Measurements from ENCODE around the gene CPNE9.

Gene CPNE9

GRCh38 chr3:9703736-9704346 is at the start of gene CPNE9:
Gene CPNE9 (plus strand): TSS chr3:9703833. CDS start chr3:9703997, 164 bp downstream.
- H3K36me3 ChIP-seq (ENCODE audit: control insufficient read depth, insufficient read depth, low read length, severe bottlenecking): peaks cover 12% of the 10 kb centered on the region
- peaks cover 10% of the 10 kb centered on the region for H3K27me3 ChIP-seq (replicated peaks; ENCODE audit: control insufficient read depth, insufficient read depth, low read length)
- H3K4me1 ChIP-seq (ENCODE audit: control insufficient read depth, insufficient read depth, low read length): peaks cover 7% of the 10 kb centered on the region
- peak within 1 kb of the TSS; percentile 68 for H3K4me3 ChIP-seq (ENCODE audit: low read length)
- no peak for DNase-seq (ENCODE audit: low read depth)
- no peak within 1 kb of the TSS for H3K9ac ChIP-seq (ENCODE audit: low read length)
- H3K9me3 ChIP-seq (ENCODE audit: control insufficient read depth, low read length): no peaks in the 10 kb centered on the region

- H3K36me3 ChIP-seq (ENCODE audit: control insufficient read depth, insufficient read depth, low read length, severe bottlenecking): peaks cover 85% of the 10 kb centered on the region
- no peaks in the 10 kb centered on the region for H3K9me3 ChIP-seq (ENCODE audit: control insufficient read depth, low read length)
- no peak overlapping the region for H3K9ac ChIP-seq (ENCODE audit: low read length)
- DNase-seq (ENCODE audit: low read depth): no peak
- no peaks in the 10 kb centered on the region for H3K27me3 ChIP-seq (replicated peaks; ENCODE audit: control insufficient read depth, insufficient read depth, low read length)
- H3K4me3 ChIP-seq (ENCODE audit: low read length): no peak overlapping the region
- no peaks in the 10 kb centered on the region for H3K4me1 ChIP-seq (ENCODE audit: control insufficient read depth, insufficient read depth, low read length)
Observed at GRCh38 chr3:9659849-9660248, 43.8 kb upstream of the CPNE9 start.

- no peaks in the 10 kb centered on the region for H3K9me3 ChIP-seq (ENCODE audit: control insufficient read depth, low read length)
- H3K36me3 ChIP-seq (ENCODE audit: control insufficient read depth, insufficient read depth, low read length, severe bottlenecking): peaks cover 90% of the 10 kb centered on the region
- H3K4me3 ChIP-seq (ENCODE audit: low read length): no peak overlapping the region
- H3K9ac ChIP-seq (ENCODE audit: low read length): no peak overlapping the region
- no peaks in the 10 kb centered on the region for H3K4me1 ChIP-seq (ENCODE audit: control insufficient read depth, insufficient read depth, low read length)
- no peaks in the 10 kb centered on the region for H3K27me3 ChIP-seq (replicated peaks; ENCODE audit: control insufficient read depth, insufficient read depth, low read length)
- DNase-seq (ENCODE audit: low read depth): no peak
Observed at GRCh38 chr3:9660972-9661371, 42.7 kb upstream of the CPNE9 start.

- H3K4me3 ChIP-seq (ENCODE audit: low read length): no peak overlapping the region
- H3K9me3 ChIP-seq (ENCODE audit: control insufficient read depth, low read length): no peaks in the 10 kb centered on the region
- peaks cover 93% of the 10 kb centered on the region for H3K36me3 ChIP-seq (ENCODE audit: control insufficient read depth, insufficient read depth, low read length, severe bottlenecking)
- no peak overlapping the region for H3K9ac ChIP-seq (ENCODE audit: low read length)
- no peak for DNase-seq (ENCODE audit: low read depth)
- no peaks in the 10 kb centered on the region for H3K27me3 ChIP-seq (replicated peaks; ENCODE audit: control insufficient read depth, insufficient read depth, low read length)
- no peaks in the 10 kb centered on the region for H3K4me1 ChIP-seq (ENCODE audit: control insufficient read depth, insufficient read depth, low read length)
Observed at GRCh38 chr3:9664119-9664751, 39.4 kb upstream of the CPNE9 start.

- no peak overlapping the region for H3K4me3 ChIP-seq (ENCODE audit: low read length)
- peaks cover 8% of the 10 kb centered on the region for H3K4me1 ChIP-seq (ENCODE audit: control insufficient read depth, insufficient read depth, low read length)
- H3K9ac ChIP-seq (ENCODE audit: low read length): no peak overlapping the region
- H3K36me3 ChIP-seq (ENCODE audit: control insufficient read depth, insufficient read depth, low read length, severe bottlenecking): peaks cover 88% of the 10 kb centered on the region
- no peaks in the 10 kb centered on the region for H3K27me3 ChIP-seq (replicated peaks; ENCODE audit: control insufficient read depth, insufficient read depth, low read length)
- DNase-seq (ENCODE audit: low read depth): no peak
- H3K9me3 ChIP-seq (ENCODE audit: control insufficient read depth, low read length): no peaks in the 10 kb centered on the region
Observed at GRCh38 chr3:9666704-9667445, 36.8 kb upstream of the CPNE9 start.

GRCh38 chr3:9669277-9669676 is 34.4 kb upstream of the CPNE9 start:
- H3K4me3 ChIP-seq (ENCODE audit: low read length): no peak overlapping the region

GRCh38 chr3:9669720-9670432 is 33.8 kb upstream of the CPNE9 start:
- Histone ChIP-seq H3K36me3 (ENCODE audit: control insufficient read depth, insufficient read depth, low read length, severe bottlenecking) (peaks cover 90% of the 10 kb centered on the region), H3K9me3 (ENCODE audit: control insufficient read depth, low read length) (no peaks in the 10 kb centered on the region), H3K4me3 (ENCODE audit: low read length) (no peak overlapping the region), H3K27me3 (replicated peaks; ENCODE audit: control insufficient read depth, insufficient read depth, low read length) (no peaks in the 10 kb centered on the region), H3K9ac (ENCODE audit: low read length) (no peak overlapping the region), H3K4me1 (ENCODE audit: control insufficient read depth, insufficient read depth, low read length) (peaks cover 8% of the 10 kb centered on the region)
- peak; percentile 36 for DNase-seq (ENCODE audit: low read depth)

More at GRCh38 chr3:9669277-9669676, 34.4 kb upstream of the CPNE9 start:
- Histone ChIP-seq H3K9ac (ENCODE audit: low read length) (no peak overlapping the region), H3K36me3 (ENCODE audit: control insufficient read depth, insufficient read depth, low read length, severe bottlenecking) (peaks cover 91% of the 10 kb centered on the region), H3K9me3 (ENCODE audit: control insufficient read depth, low read length) (no peaks in the 10 kb centered on the region), H3K4me1 (ENCODE audit: control insufficient read depth, insufficient read depth, low read length) (peaks cover 8% of the 10 kb centered on the region), H3K27me3 (replicated peaks; ENCODE audit: control insufficient read depth, insufficient read depth, low read length) (no peaks in the 10 kb centered on the region)
- DNase-seq (ENCODE audit: low read depth): no peak

GRCh38 chr3:9673082-9673481 is 30.6 kb upstream of the CPNE9 start:
- peak; percentile 34 for DNase-seq (ENCODE audit: low read depth)
- Histone ChIP-seq H3K4me3 (ENCODE audit: low read length) (no peak overlapping the region), H3K9ac (ENCODE audit: low read length) (no peak overlapping the region), H3K9me3 (ENCODE audit: control insufficient read depth, low read length) (no peaks in the 10 kb centered on the region), H3K27me3 (replicated peaks; ENCODE audit: control insufficient read depth, insufficient read depth, low read length) (no peaks in the 10 kb centered on the region), H3K4me1 (ENCODE audit: control insufficient read depth, insufficient read depth, low read length) (peaks cover 16% of the 10 kb centered on the region), H3K36me3 (ENCODE audit: control insufficient read depth, insufficient read depth, low read length, severe bottlenecking) (peaks cover 87% of the 10 kb centered on the region)

GRCh38 chr3:9673752-9674151 is 29.9 kb upstream of the CPNE9 start:
- H3K36me3 ChIP-seq (ENCODE audit: control insufficient read depth, insufficient read depth, low read length, severe bottlenecking): peaks cover 87% of the 10 kb centered on the region
- H3K4me3 ChIP-seq (ENCODE audit: low read length): no peak overlapping the region
- H3K27me3 ChIP-seq (replicated peaks; ENCODE audit: control insufficient read depth, insufficient read depth, low read length): no peaks in the 10 kb centered on the region
- DNase-seq (ENCODE audit: low read depth): no peak
- H3K9me3 ChIP-seq (ENCODE audit: control insufficient read depth, low read length): no peaks in the 10 kb centered on the region
- peaks cover 16% of the 10 kb centered on the region for H3K4me1 ChIP-seq (ENCODE audit: control insufficient read depth, insufficient read depth, low read length)
- no peak overlapping the region for H3K9ac ChIP-seq (ENCODE audit: low read length)

GRCh38 chr3:9675736-9676290 is 27.8 kb upstream of the CPNE9 start:
- Histone ChIP-seq H3K27me3 (replicated peaks; ENCODE audit: control insufficient read depth, insufficient read depth, low read length) (no peaks in the 10 kb centered on the region), H3K4me1 (ENCODE audit: control insufficient read depth, insufficient read depth, low read length) (peaks cover 8% of the 10 kb centered on the region)

GRCh38 chr3:9676785-9677184 is 26.8 kb upstream of the CPNE9 start:
- Histone ChIP-seq H3K36me3 (ENCODE audit: control insufficient read depth, insufficient read depth, low read length, severe bottlenecking) (peaks cover 92% of the 10 kb centered on the region), H3K4me3 (ENCODE audit: low read length) (no peak overlapping the region), H3K9ac (ENCODE audit: low read length) (no peak overlapping the region), H3K4me1 (ENCODE audit: control insufficient read depth, insufficient read depth, low read length) (peaks cover 8% of the 10 kb centered on the region), H3K9me3 (ENCODE audit: control insufficient read depth, low read length) (no peaks in the 10 kb centered on the region), H3K27me3 (replicated peaks; ENCODE audit: control insufficient read depth, insufficient read depth, low read length) (no peaks in the 10 kb centered on the region)
- DNase-seq (ENCODE audit: low read depth): no peak

More at GRCh38 chr3:9675736-9676290, 27.8 kb upstream of the CPNE9 start:
- DNase-seq (ENCODE audit: low read depth): no peak
- peaks cover 92% of the 10 kb centered on the region for H3K36me3 ChIP-seq (ENCODE audit: control insufficient read depth, insufficient read depth, low read length, severe bottlenecking)
- H3K9ac ChIP-seq (ENCODE audit: low read length): no peak overlapping the region
- H3K4me3 ChIP-seq (ENCODE audit: low read length): no peak overlapping the region
- H3K9me3 ChIP-seq (ENCODE audit: control insufficient read depth, low read length): no peaks in the 10 kb centered on the region
